Measurements from ENCODE around the gene GLIS2. TPM values are rescaled to one million over a fixed set of nuclear protein-coding genes. Genes with fewer than 3 reads are reported as not detected.

Gene GLIS2
- total and polyA plus RNA-seq, 2 of the 4 experiments (the other 2 are of a cell fraction) = 0.36 to 8.4 TPM

DNA sequence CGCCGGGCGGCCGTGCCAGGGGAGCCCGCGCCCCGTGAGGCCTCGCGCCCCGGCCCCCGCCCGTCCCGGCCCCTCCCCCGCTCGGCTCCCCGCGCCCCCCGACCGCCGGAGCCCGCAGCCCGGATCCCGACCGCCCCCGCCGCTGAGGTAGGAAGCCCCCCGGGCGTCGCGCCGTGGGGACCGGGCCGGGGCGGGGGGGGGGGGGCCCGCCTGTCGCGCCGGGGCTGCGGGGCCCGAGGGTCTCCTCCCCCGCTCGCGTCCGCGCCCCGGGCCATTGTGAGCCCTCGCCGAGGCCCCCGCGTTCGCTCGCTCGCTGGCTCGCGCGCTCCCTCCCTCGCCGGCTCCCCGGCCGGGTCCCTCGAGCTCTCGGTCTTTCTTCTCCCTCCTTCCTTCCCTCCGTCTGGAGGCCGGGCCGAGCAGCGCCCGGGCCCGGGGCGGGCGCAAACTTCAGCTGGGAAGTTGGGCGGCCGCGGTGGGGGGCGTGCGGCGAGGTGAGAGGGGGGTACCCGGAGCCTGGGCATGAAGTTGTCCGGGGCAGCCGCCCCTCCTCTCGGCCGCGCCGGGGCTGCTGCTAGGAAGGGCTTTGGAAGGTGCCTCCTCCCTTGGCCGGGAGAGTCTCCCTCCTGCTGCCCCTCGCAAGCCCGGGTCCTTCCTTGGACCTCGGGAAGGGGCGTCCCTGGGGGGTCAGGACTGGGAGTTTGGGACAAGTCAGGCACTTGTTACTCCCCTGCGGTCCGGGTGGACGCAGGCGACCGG lies 419 bp downstream of the GLIS2 start (continued):
- TF ChIP-seq MAFK (IDR thresholded peaks at IDR 0.05; ENCODE audit: low read depth, low read length) = no peak
- no peak for TF ChIP-seq RCOR1 (IDR thresholded peaks at IDR 0.05; ENCODE audit: insufficient replicate concordance, low read length)

DNA sequence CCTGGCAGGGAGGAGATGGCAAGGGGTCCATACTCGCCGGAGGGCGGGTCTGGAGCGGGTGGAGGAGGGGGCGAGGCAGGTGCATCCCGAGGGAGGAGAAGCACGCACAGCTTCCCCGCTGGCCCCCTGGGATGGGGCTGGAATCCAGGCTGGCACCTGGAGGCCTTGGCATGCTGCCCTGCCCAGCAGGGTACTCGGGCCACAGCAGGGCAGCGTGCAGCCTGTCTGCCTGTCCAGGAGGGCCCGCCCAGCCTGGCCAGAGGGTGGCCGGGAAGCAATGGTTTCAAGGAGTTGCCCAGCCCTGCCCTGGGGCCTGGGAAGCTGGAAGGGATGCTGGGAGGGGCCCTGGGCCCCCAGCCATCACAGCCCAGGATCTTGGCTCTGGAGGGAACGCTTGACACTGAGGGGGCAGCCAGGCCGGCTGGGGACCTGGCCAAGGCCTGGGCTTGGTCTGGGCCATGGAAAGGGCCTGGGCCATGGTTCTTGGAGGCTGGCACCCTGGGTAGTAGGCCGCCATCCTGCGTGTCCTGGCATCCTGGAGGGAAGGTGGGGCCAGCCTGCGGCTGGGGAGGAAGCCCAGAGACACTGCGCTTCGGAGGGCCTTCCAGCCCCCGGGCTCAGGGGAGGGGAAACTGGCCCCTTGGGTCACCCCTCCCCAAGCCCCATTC lies 1.1 kb downstream of the GLIS2 start:
- Histone ChIP-seq H2AK9ac (replicated peaks; ENCODE audit: low read depth, low read length, poor library complexity) (peak overlapping the region; percentile 97), H3K27ac (ENCODE audit: insufficient read depth, low read length) (peak overlapping the region; percentile 55), H3K9me3 (ENCODE audit: control insufficient read depth, insufficient read depth, low read length) (no peaks in the 10 kb centered on the region), H3K4ac (ENCODE audit: low read depth, low read length) (peak overlapping the region; percentile 75), H3K4me1 (ENCODE audit: control insufficient read depth, insufficient read depth, low read length) (peaks cover 22% of the 10 kb centered on the region), H3K36me3 (ENCODE audit: control insufficient read depth, insufficient read depth, low read length) (no peaks in the 10 kb centered on the region), H3K56ac (ENCODE audit: extremely low read depth, insufficient read depth, low read length) (no peak overlapping the region), H3K9me1 (ENCODE audit: insufficient read depth, low read length) (peaks cover 12% of the 10 kb centered on the region), H3K23ac (ENCODE audit: low read depth, low read length) (peak overlapping the region; percentile 59; the same call in 1 of the 2 replicates), H3K14ac (replicated peaks; ENCODE audit: low read depth, low read length) (peak overlapping the region; percentile 76; the same call in 1 of the 2 replicates), H3K9ac (ENCODE audit: low read depth, low read length) (peak overlapping the region; percentile 68), H2BK15ac (ENCODE audit: low read depth, low read length) (no peak overlapping the region), H3K4me3 (ENCODE audit: insufficient read depth, low read depth, low read length) (peak overlapping the region; percentile 74), H2BK5ac (ENCODE audit: low read depth, low read length, poor library complexity, severe bottlenecking) (peak overlapping the region; percentile 54), H4K20me1 (ENCODE audit: insufficient read depth, low read length) (peaks cover 56% of the 10 kb centered on the region), H3K27me3 (ENCODE audit: control insufficient read depth, insufficient read depth, low read length) (no peaks in the 10 kb centered on the region), H3K79me1 (ENCODE audit: low read depth in 1 of 2, low read length in 2 of 2) (peaks cover 6 to 58% of the 10 kb centered on the region in 2 experiments; a peak in 3 of 4 replicates), H4K5ac (ENCODE audit: low read depth, low read length) (no peak overlapping the region; the same call in 1 of the 2 replicates), H2AK5ac (ENCODE audit: low read depth, low read length) (peak overlapping the region; percentile 63; the same call in 1 of the 2 replicates), H4K8ac (ENCODE audit: low read depth in 2 of 2, low read length in 2 of 2) (peak overlapping the region in 1 of 2 experiments; percentile 40; a peak in 1 of 4 replicates), H3K4me2 (ENCODE audit: low read depth, low read length) (peak overlapping the region; percentile 76), H2BK120ac (ENCODE audit: low read depth, low read length) (0 out of 2 replicates have a peak overlapping the region, but pooled peaks have one; percentile 46), H2BK20ac (ENCODE audit: low read depth, low read length) (no peak overlapping the region), H2AFZ (replicated peaks; ENCODE audit: low read length, poor library complexity) (peak overlapping the region; percentile 85), H3K18ac (ENCODE audit: low read depth, low read length) (no peak overlapping the region), H4K91ac (ENCODE audit: insufficient read depth, low read depth, low read length) (peak overlapping the region; percentile 61)
- in situ Hi-C loops (cut with MboI; ENCODE audit: low sequenced_read_pairs) (no loop called here), intact Hi-C loops (cut with micrococcal nuclease) (loop anchor here (5.0 kb wide), 1 partner anchor 45 kb away; the partner anchor contains the start of gene TFAP4), dilution Hi-C loops (cut with HindIII; ENCODE audit: low sequenced_read_pairs, unreplicated experiment) (no loop called here)
- 5% methylated on average over 4 of the region's 20 CpGs; no CpG with 5 or more reads in 1 of the 2 experiments for WGBS, 2 experiments (ENCODE audit: extremely low coverage in 2 of 2, insufficient read length in 1 of 2)
- ATAC-seq (ENCODE audit: low read depth) (peak; percentile 7; the same call in 1 of the 2 replicates), DNase-seq (no peak)
- CTCF ChIA-PET = interaction anchor here (0.7 to 1.1 kb wide), 2 partner anchors 86 to 553 kb away, joined by 3 to 4 read pairs; no protein-coding TSS in a partner anchor
- POLR2A ChIA-PET (ENCODE audit: unreplicated experiment) = interaction anchor here (1.0 to 1.1 kb wide), 2 partner anchors 10 to 27 kb away, joined by 3 read pairs; no protein-coding TSS in a partner anchor
- BruUV-seq (replicated peaks) = no TSS peak
- TF ChIP-seq SMC3 (IDR thresholded peaks at IDR 0.05; ENCODE audit: low read depth, low read length) (no peak), RAD21 (IDR thresholded peaks at IDR 0.05; ENCODE audit: low read length) (no peak), MXI1 (IDR thresholded peaks at IDR 0.05; ENCODE audit: borderline replicate concordance, low read depth, low read length) (0 out of 2 replicates have a peak, but pooled peaks have one; percentile 44), NFE2L2 (IDR thresholded peaks at IDR 0.05; ENCODE audit: low read depth, low read length) (no peak), FOS (IDR thresholded peaks at IDR 0.05; ENCODE audit: low read depth, low read length) (no peak), POLR2A (IDR thresholded peaks at IDR 0.05; ENCODE audit: low read depth, low read length) (no peak), CEBPB (IDR thresholded peaks at IDR 0.05; ENCODE audit: low read depth, low read length) (no peak), MAZ (IDR thresholded peaks at IDR 0.05; ENCODE audit: borderline replicate concordance, low read depth, low read length) (no peak)
- TF ChIP-seq, protein P1, sequence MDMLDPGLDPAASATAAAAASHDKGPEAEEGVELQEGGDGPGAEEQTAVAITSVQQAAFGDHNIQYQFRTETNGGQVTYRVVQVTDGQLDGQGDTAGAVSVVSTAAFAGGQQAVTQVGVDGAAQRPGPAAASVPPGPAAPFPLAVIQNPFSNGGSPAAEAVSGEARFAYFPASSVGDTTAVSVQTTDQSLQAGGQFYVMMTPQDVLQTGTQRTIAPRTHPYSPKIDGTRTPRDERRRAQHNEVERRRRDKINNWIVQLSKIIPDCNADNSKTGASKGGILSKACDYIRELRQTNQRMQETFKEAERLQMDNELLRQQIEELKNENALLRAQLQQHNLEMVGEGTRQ (IDR thresholded peaks at IDR 0.05; ENCODE audit: low read depth, low read length) = no peak
- TF ChIP-seq, protein P2, sequence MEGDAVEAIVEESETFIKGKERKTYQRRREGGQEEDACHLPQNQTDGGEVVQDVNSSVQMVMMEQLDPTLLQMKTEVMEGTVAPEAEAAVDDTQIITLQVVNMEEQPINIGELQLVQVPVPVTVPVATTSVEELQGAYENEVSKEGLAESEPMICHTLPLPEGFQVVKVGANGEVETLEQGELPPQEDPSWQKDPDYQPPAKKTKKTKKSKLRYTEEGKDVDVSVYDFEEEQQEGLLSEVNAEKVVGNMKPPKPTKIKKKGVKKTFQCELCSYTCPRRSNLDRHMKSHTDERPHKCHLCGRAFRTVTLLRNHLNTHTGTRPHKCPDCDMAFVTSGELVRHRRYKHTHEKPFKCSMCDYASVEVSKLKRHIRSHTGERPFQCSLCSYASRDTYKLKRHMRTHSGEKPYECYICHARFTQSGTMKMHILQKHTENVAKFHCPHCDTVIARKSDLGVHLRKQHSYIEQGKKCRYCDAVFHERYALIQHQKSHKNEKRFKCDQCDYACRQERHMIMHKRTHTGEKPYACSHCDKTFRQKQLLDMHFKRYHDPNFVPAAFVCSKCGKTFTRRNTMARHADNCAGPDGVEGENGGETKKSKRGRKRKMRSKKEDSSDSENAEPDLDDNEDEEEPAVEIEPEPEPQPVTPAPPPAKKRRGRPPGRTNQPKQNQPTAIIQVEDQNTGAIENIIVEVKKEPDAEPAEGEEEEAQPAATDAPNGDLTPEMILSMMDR (conservative IDR thresholded peaks at IDR 0.05; ENCODE audit: low read depth, low read length) = 0 out of 2 replicates have a peak, but pooled peaks have one; percentile 1

Data from IMR-90 (cell line).